PC-9 (cell line): ENCODE measurements around the gene SBNO2.
"Not testable (repeated sequence)": the region's sequence is repeated elsewhere in the genome, so short reads cannot be mapped to it uniquely, and the experiment has no call there.

Source experiments
- CTCF ChIP-seq: fragments of 200-600 bp; sonication (generic); conservative IDR thresholded peaks from 2 replicates; pipeline ENCODE4 v1.6.1; 2017; ENCODE audit warnings: mixed run types, antibody characterized with exemption, mild to moderate bottlenecking, moderate library complexity
- EZH2 ChIP-seq: fragments of 200-600 bp; sonication (generic); IDR thresholded peaks from 2 replicates; pipeline ENCODE4 v1.8.0; 2017; ENCODE audit warnings: antibody characterized with exemption, low read depth

GRCh38 chr19:1200614-1201013 lies 26.5 kb upstream of the SBNO2 start:
- not testable (repeated sequence) for TF ChIP-seq CTCF, EZH2
